Tibial artery (tissue), 4 donors: ENCODE data around the gene STOM.

ENCODE experiments used
- DNase-seq, 2 donors: peaks; one replicate each; pipeline ENCODE4 v3.0.0-alpha.2; 2019
- H3K27ac ChIP-seq, 2 donors: fragments of 200-600 bp; sonication (generic) in 1 of 2; 1 replicate in 1 of 2; 2 replicates in 1 of 2; pipeline ENCODE4 v1.5.1; 2018 to 2019; ENCODE audit warnings: mild to moderate bottlenecking in 1 of 2
- H3K27me3 ChIP-seq, 2 donors: fragments of 200-600 bp; sonication (generic) in 1 of 2; one replicate each; pipeline versions ENCODE4 v1.5.1 to v1.6.0; 2016 to 2019
- H3K36me3 ChIP-seq, 3 donors: fragments of 200-600 bp; sonication (generic) in 2 of 3; one replicate each; pipeline ENCODE4 v1.5.1; 2016 to 2019; ENCODE audit warnings: mild to moderate bottlenecking in 2 of 3
- H3K4me1 ChIP-seq, 4 donors: fragments of 200-600 bp; sonication (generic) in 2 of 4; 1 replicate in 3 of 4; 2 replicates in 1 of 4; pipeline ENCODE4 v1.5.1; 2016 to 2019
- H3K4me3 ChIP-seq, 2 donors: fragments of 200-600 bp; sonication (generic) in 1 of 2; 1 replicate in 1 of 2; 2 replicates in 1 of 2; pipeline ENCODE4 v1.5.1; 2018 to 2019; ENCODE audit warnings: mild to moderate bottlenecking in 2 of 2
- H3K9me3 ChIP-seq, 3 donors: fragments of 200-600 bp; sonication (generic) in 1 of 3; one replicate each; pipeline ENCODE4 v1.5.1; 2016 to 2019
- CTCF ChIP-seq, 2 experiments: fragments of 200-600 bp in 1 of 2; fragments of 450-650 bp in 1 of 2; IDR thresholded peaks; one replicate each; pipeline ENCODE4 v1.5.1; 2017 to 2019; ENCODE audit warnings: antibody characterized with exemption in 2 of 2, mild to moderate bottlenecking in 1 of 2, moderate library complexity in 1 of 2
- intact Hi-C: fragments of 100-400 bp; cut with DNase I; formaldehyde crosslinking; loops from one replicate; pipeline ENCODE4 v1.15.0; 2023; ENCODE audit warnings: low total_unique reads

STOM gene

GRCh38 chr9:121305269-121305994 lies 64.6 kb downstream of the STOM start:
- peak overlapping the region; percentile 92 to 95 for H3K27ac ChIP-seq
- no peak overlapping the region for H3K4me3 ChIP-seq

GRCh38 chr9:121304707-121305106 lies 65.3 kb downstream of the STOM start:
- no peak for DNase-seq
- Histone ChIP-seq H3K4me1 (peaks cover 0 to 89% (median 63%) of the 10 kb centered on the region in 4 donors), H3K36me3 (peaks cover 67 to 88% (median 76%) of the 10 kb centered on the region in 3 donors), H3K9me3 (no peaks in the 10 kb centered on the region), H3K27me3 (no peaks in the 10 kb centered on the region), H3K27ac (peak overlapping the region; percentile 92 to 95), H3K4me3 (peak overlapping the region; percentile 8 to 64)
- no peak for TF ChIP-seq CTCF (IDR thresholded peaks at IDR 0.05)
- intact Hi-C loops: loop anchor here (5.0 kb wide), 1 partner anchor 82 kb away; no protein-coding TSS in a partner anchor

More at GRCh38 chr9:121305269-121305994, 64.6 kb downstream of the STOM start:
- Histone ChIP-seq H3K9me3 (no peaks in the 10 kb centered on the region), H3K36me3 (peaks cover 74 to 93% (median 81%) of the 10 kb centered on the region in 3 donors), H3K27me3 (no peaks in the 10 kb centered on the region), H3K4me1 (peaks cover 0 to 85% (median 60%) of the 10 kb centered on the region in 4 donors)
- intact Hi-C loops: loop anchor here (5.0 kb wide), 1 partner anchor 83 kb away; no protein-coding TSS in a partner anchor
- DNase-seq: peak; percentile 89 to 92
- no peak for TF ChIP-seq CTCF (IDR thresholded peaks at IDR 0.05)

GRCh38 chr9:121303456-121304451 lies 66.3 kb downstream of the STOM start:
- Histone ChIP-seq H3K27me3 (no peaks in the 10 kb centered on the region), H3K4me1 (peaks cover 0 to 86% (median 68%) of the 10 kb centered on the region in 4 donors), H3K27ac (peak overlapping the region; percentile 92 to 95), H3K36me3 (peaks cover 59 to 78% (median 69%) of the 10 kb centered on the region in 3 donors), H3K4me3 (peak overlapping the region; percentile 57 to 64), H3K9me3 (no peaks in the 10 kb centered on the region)
- DNase-seq: peak in 1 of 2 donors; percentile 57
- no peak for TF ChIP-seq CTCF (IDR thresholded peaks at IDR 0.05)
- intact Hi-C loops: no loop called here

GRCh38 chr9:121302786-121303185 lies 67.3 kb downstream of the STOM start:
- Histone ChIP-seq H3K27ac (peak overlapping the region; percentile 92 to 95), H3K27me3 (no peaks in the 10 kb centered on the region), H3K4me3 (peak overlapping the region; percentile 57 to 64), H3K36me3 (peaks cover 49 to 68% (median 59%) of the 10 kb centered on the region in 3 donors), H3K9me3 (no peaks in the 10 kb centered on the region), H3K4me1 (peaks cover 4 to 91% (median 77%) of the 10 kb centered on the region in 4 donors)
- intact Hi-C loops: no loop called here
- DNase-seq: peak in 1 of 2 donors; percentile 59
- TF ChIP-seq CTCF (IDR thresholded peaks at IDR 0.05): no peak

GRCh38 chr9:121302341-121302740 lies 67.7 kb downstream of the STOM start:
- Histone ChIP-seq H3K27ac (peak overlapping the region; percentile 92 to 95), H3K27me3 (no peaks in the 10 kb centered on the region), H3K4me1 (peaks cover 6 to 91% (median 82%) of the 10 kb centered on the region in 4 donors), H3K4me3 (peak overlapping the region; percentile 57 to 64), H3K9me3 (no peaks in the 10 kb centered on the region), H3K36me3 (peaks cover 45 to 64% (median 55%) of the 10 kb centered on the region in 3 donors)
- peak in 1 of 2 donors; percentile 65 for DNase-seq
- no peak for TF ChIP-seq CTCF (IDR thresholded peaks at IDR 0.05)
- intact Hi-C loops: no loop called here
